Urothelium cell line (cell line): ENCODE results near the gene CRACDL.

Experiments used
- DNase-seq: peaks from one replicate; pipeline ENCODE4 v3.0.0; 2011; ENCODE audit warnings: low spot score, mixed read lengths
- FAIRE-seq: peaks from 2 replicates; lab custom pipeline; 2011; peaks lifted over from hg19 to GRCh38; lab: Jason Lieb, UNC

Gene CRACDL

GRCh38 chr2:98808546-98808945 is 127.5 kb downstream of the CRACDL start:
- no peak for DNase-seq
- FAIRE-seq, result no peak

GRCh38 chr2:98807929-98808328 is 128.1 kb downstream of the CRACDL start:
- no peak for FAIRE-seq
- no peak for DNase-seq

- DNase-seq, result no peak
- FAIRE-seq, result no peak
Observed at GRCh38 chr2:98807221-98807620, 128.8 kb downstream of the CRACDL start.

GRCh38 chr2:98806236-98806697 is 129.8 kb downstream of the CRACDL start:
- DNase-seq (peak; percentile 45), FAIRE-seq (no peak)

- FAIRE-seq (peak; percentile 42), DNase-seq (peak; percentile 31)
Observed at GRCh38 chr2:98805412-98806171, 130.4 kb downstream of the CRACDL start.

GRCh38 chr2:98804736-98805135 is 131.3 kb downstream of the CRACDL start:
- DNase-seq (no peak), FAIRE-seq (peak; percentile 30)

- no peak for FAIRE-seq
- no peak for DNase-seq
Observed at GRCh38 chr2:98804265-98804650, 131.8 kb downstream of the CRACDL start.

- FAIRE-seq (no peak), DNase-seq (no peak)
Observed at GRCh38 chr2:98803405-98804264, 132.4 kb downstream of the CRACDL start.

- FAIRE-seq (no peak), DNase-seq (no peak)
Observed at GRCh38 chr2:98802344-98802743, 133.7 kb downstream of the CRACDL start.

- DNase-seq (no peak), FAIRE-seq (no peak)
Observed at GRCh38 chr2:98801921-98802321, 134.1 kb downstream of the CRACDL start.

- FAIRE-seq (no peak), DNase-seq (no peak)
Observed at GRCh38 chr2:98801286-98801685, 134.7 kb downstream of the CRACDL start.

- no peak for DNase-seq
- FAIRE-seq, result no peak
Observed at GRCh38 chr2:98800330-98801064, 135.5 kb downstream of the CRACDL start.

- no peak for FAIRE-seq
- DNase-seq, result no peak
Observed at GRCh38 chr2:98799375-98800329, 136.4 kb downstream of the CRACDL start.

- DNase-seq (no peak), FAIRE-seq (no peak)
Observed at GRCh38 chr2:98796775-98797544, 139.1 kb downstream of the CRACDL start.

GRCh38 chr2:98795891-98796676 is 139.9 kb downstream of the CRACDL start:
- FAIRE-seq (peak; percentile 37), DNase-seq (no peak)

- no peak for DNase-seq
- FAIRE-seq, result no peak
Observed at GRCh38 chr2:98793897-98794830, 141.9 kb downstream of the CRACDL start.

- FAIRE-seq (no peak), DNase-seq (no peak)
Observed at GRCh38 chr2:98793275-98793674, 142.8 kb downstream of the CRACDL start.
